MM.1S (cell line): ENCODE data around the gene NOL4L.

Source experiments
- DNase-seq: peaks from one replicate; pipeline ENCODE4 v3.0.0-alpha.2; 2015
- H2AFZ ChIP-seq: fragments of 300-600 bp; sonication (generic); 2 replicates; pipeline ENCODE4 v1.6.0; 2016; ENCODE audit warnings: antibody characterized with exemption, low read length
- H3F3A ChIP-seq: fragments of 300-600 bp; sonication (generic); 2 replicates; pipeline ENCODE4 v1.6.1; 2016; ENCODE audit warnings: mild to moderate bottlenecking, antibody characterized with exemption, low read length, moderate library complexity, mixed read lengths; ENCODE audit not compliant: insufficient read depth
- H3K27ac ChIP-seq: fragments of 300-600 bp; sonication (generic); 2 replicates; pipeline ENCODE4 v1.5.1; 2016; ENCODE audit warnings: mild to moderate bottlenecking, low read length
- H3K27me3 ChIP-seq: fragments of 300-600 bp; sonication (generic); replicated peaks from 2 replicates; pipeline ENCODE4 v1.6.0; 2016; ENCODE audit warnings: low read length; ENCODE audit not compliant: insufficient read depth
- H3K36me3 ChIP-seq: fragments of 300-600 bp; sonication (generic); replicated peaks from 2 replicates; pipeline ENCODE4 v1.6.1; 2016; ENCODE audit warnings: mild to moderate bottlenecking, low read length, mixed read lengths; ENCODE audit not compliant: insufficient read depth
- H3K4me1 ChIP-seq: fragments of 300-600 bp; sonication (generic); 2 replicates; pipeline ENCODE4 v1.6.1; 2016; ENCODE audit warnings: low read length, mixed read lengths
- H3K4me2 ChIP-seq: fragments of 300-600 bp; sonication (generic); 2 replicates; pipeline ENCODE4 v1.6.0; 2016; ENCODE audit warnings: low read depth, low read length
- H3K4me3 ChIP-seq: fragments of 300-600 bp; sonication (generic); 2 replicates; pipeline ENCODE4 v1.5.1; 2016; ENCODE audit warnings: low read length, mixed read lengths
- H3K79me2 ChIP-seq: fragments of 300-600 bp; sonication (generic); 2 replicates; pipeline ENCODE4 v1.6.1; 2016; ENCODE audit warnings: mixed run types, low read length, mixed read lengths
- H3K9ac ChIP-seq: fragments of 300-600 bp; sonication (generic); 2 replicates; pipeline ENCODE4 v1.6.1; 2016; ENCODE audit warnings: low read length, mixed read lengths
- H3K9me2 ChIP-seq: fragments of 300-600 bp; sonication (generic); replicated peaks from 2 replicates; pipeline ENCODE4 v1.6.1; 2016; ENCODE audit warnings: mild to moderate bottlenecking, low read length, mixed read lengths; ENCODE audit not compliant: insufficient read depth
- H3K9me3 ChIP-seq: fragments of 300-600 bp; sonication (generic); replicated peaks from 2 replicates; pipeline ENCODE4 v1.6.1; 2016; ENCODE audit warnings: mild to moderate bottlenecking, low read length, mixed read lengths; ENCODE audit not compliant: insufficient read depth
- H4K20me1 ChIP-seq: fragments of 300-600 bp; sonication (generic); 2 replicates; pipeline ENCODE4 v1.6.1; 2016; ENCODE audit warnings: mild to moderate bottlenecking, low read length, moderate library complexity, mixed read lengths; ENCODE audit not compliant: insufficient read depth
- EZH2 ChIP-seq: fragments of 300-600 bp; sonication (generic); optimal IDR thresholded peaks from 2 replicates; pipeline ENCODE3; 2017; ENCODE audit warnings: low read depth, mild to moderate bottlenecking, antibody characterized with exemption, low read length, mixed read lengths
- EZH2phosphoT487 ChIP-seq: fragments of 300-600 bp; sonication (generic); IDR thresholded peaks from 2 replicates; pipeline ENCODE4 v1.6.1; 2018; ENCODE audit warnings: antibody characterized with exemption, low read length
- TF ChIP-seq, protein P1 (sequence below): fragments of 300-600 bp; sonication (generic); IDR thresholded peaks from 2 replicates; pipeline ENCODE4 v1.5.1; 2016; ENCODE audit warnings: antibody characterized with exemption, low read length, mixed read lengths

The NOL4L gene

DNA sequence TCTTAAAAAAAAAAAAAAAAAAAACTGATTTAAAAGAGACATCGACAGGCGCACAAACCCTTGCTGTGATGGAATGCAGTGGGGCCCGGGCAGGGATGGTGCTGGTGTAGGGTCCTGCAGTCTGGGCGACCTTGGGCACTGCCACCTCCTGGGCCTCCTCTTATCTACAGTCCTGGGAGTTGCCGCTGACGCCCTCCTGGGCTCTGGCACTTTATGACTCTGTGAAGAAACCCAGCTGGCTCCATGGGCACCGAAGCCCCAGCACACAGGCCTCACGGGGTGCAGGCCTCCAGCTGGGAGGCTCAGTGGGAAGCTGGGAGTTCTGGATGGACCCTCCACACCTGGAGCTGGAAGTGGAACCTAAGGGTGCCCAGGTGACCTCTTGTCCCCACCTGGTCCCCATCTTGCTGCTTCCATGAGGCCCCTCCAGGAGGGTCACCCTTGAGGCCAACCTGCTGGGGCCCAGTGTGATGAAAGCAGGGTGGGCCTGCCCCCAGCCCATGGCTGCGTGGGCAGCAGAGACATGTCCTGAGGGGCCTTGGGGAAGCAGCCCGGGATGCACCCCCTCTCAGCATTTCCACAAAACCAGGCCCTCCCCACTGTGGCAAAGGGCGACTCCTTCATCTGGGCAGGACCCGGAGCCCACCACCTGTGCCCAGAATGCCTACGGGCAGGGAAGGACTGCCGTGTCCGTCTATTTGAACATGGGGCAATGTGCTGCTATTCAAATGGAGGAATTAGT, 122.1 kb downstream of the NOL4L start:
- Histone ChIP-seq H3K27ac (no peak overlapping the region), H2AFZ (no peak overlapping the region), H3K36me3 (no peaks in the 10 kb centered on the region), H3K4me2 (no peak overlapping the region), H3K9me3 (no peaks in the 10 kb centered on the region), H3K4me3 (no peak overlapping the region), H4K20me1 (no peaks in the 10 kb centered on the region), H3K27me3 (no peaks in the 10 kb centered on the region), H3K79me2 (no peaks in the 10 kb centered on the region), H3K9ac (no peak overlapping the region), H3K9me2 (no peaks in the 10 kb centered on the region), H3K4me1 (no peaks in the 10 kb centered on the region), H3F3A (no peaks in the 10 kb centered on the region)
- no peak for DNase-seq
- TF ChIP-seq, protein P1, sequence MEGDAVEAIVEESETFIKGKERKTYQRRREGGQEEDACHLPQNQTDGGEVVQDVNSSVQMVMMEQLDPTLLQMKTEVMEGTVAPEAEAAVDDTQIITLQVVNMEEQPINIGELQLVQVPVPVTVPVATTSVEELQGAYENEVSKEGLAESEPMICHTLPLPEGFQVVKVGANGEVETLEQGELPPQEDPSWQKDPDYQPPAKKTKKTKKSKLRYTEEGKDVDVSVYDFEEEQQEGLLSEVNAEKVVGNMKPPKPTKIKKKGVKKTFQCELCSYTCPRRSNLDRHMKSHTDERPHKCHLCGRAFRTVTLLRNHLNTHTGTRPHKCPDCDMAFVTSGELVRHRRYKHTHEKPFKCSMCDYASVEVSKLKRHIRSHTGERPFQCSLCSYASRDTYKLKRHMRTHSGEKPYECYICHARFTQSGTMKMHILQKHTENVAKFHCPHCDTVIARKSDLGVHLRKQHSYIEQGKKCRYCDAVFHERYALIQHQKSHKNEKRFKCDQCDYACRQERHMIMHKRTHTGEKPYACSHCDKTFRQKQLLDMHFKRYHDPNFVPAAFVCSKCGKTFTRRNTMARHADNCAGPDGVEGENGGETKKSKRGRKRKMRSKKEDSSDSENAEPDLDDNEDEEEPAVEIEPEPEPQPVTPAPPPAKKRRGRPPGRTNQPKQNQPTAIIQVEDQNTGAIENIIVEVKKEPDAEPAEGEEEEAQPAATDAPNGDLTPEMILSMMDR = no peak
- TF ChIP-seq EZH2phosphoT487 (no peak), EZH2 (no peak)

DNA sequence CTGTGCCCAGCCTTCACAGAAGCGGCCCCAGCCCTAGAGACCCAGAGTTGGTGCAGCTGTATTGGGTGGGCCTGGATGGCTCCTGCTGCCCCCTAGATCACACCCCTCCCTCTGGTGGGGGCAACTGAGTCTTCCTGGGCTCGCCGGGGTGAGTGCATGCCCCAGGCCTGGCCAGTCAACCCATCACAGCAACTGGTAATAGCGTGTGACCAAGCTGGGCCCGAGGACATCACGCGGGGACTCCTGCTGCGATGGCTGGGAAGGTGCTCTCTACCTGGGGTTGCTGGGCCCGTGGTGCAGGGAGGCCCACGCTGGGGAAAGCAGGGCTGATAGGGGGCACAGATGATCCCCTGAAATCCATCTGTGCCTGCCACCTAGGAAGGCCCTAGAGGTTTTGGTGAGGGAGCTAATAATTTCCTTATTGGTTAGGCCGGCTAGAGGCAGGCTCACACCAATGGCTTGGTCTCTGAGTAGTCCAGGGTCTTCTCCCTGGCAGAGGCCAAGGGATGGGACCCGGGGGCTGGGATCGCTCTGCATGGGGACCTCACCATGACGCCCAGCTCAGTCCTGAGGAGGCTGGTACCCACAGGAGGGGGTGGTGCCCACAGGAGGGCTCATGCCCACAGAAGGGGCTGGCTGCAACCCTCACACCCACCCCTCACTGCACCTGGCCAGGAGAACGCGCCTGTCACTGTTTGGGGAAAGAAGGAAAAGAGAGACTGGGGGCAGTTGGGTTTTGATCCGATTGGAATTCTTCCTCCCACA, 123.1 kb downstream of the NOL4L start:
- Histone ChIP-seq H2AFZ (no peak overlapping the region), H3K27me3 (no peaks in the 10 kb centered on the region), H3K27ac (no peak overlapping the region), H3K9me3 (no peaks in the 10 kb centered on the region), H4K20me1 (no peaks in the 10 kb centered on the region), H3K9me2 (no peaks in the 10 kb centered on the region), H3K9ac (no peak overlapping the region), H3K4me3 (no peak overlapping the region), H3K4me2 (no peak overlapping the region), H3K79me2 (no peaks in the 10 kb centered on the region), H3F3A (no peaks in the 10 kb centered on the region), H3K4me1 (no peaks in the 10 kb centered on the region), H3K36me3 (no peaks in the 10 kb centered on the region)
- TF ChIP-seq, protein P1 = no peak
- TF ChIP-seq EZH2phosphoT487 (no peak), EZH2 (no peak)
- no peak for DNase-seq

DNA sequence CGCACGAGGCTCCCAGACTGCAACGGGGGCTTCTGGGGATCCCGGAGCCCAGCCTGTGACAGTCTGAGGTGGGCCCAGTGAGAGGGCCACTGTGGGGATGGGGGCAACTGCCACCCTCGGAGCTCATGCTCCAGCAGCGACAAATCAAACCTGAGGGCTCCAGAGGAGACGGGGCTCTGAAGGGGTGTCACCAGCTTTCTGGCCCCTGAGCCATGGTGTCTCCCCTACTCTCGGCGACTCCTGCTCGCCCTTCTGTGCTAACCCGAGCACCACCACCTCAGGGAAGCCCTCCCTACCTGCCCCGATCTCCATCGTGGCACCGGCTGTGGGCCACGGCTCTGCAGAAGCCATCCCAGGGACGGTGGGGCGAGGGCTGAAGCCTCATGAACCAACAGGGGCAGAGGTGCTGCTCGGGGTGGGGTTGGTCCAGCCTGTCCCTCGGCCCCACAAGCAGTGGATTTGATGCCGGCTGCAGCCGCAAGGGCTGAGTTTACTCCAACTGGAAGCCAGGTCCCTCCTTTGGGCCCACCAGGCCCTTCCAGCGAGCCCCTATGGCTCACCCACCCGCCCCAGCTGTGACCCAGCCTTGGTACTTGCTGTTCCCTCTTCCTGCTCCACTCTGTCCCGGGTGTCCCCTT, 124.3 kb downstream of the NOL4L start:
- H3K27me3 ChIP-seq = no peaks in the 10 kb centered on the region
- H3K9me3 ChIP-seq = no peaks in the 10 kb centered on the region
- no peaks in the 10 kb centered on the region for H3K36me3 ChIP-seq
- H3K4me1 ChIP-seq = no peaks in the 10 kb centered on the region
- no peaks in the 10 kb centered on the region for H3K79me2 ChIP-seq
- H3F3A ChIP-seq = no peaks in the 10 kb centered on the region
- no peak overlapping the region for H3K4me2 ChIP-seq
- no peak for DNase-seq
- no peaks in the 10 kb centered on the region for H3K9me2 ChIP-seq
- TF ChIP-seq, protein P1 = no peak
- no peak for TF ChIP-seq EZH2
- no peak for TF ChIP-seq EZH2phosphoT487
- H3K4me3 ChIP-seq = no peak overlapping the region
- H4K20me1 ChIP-seq = no peaks in the 10 kb centered on the region
- no peak overlapping the region for H3K9ac ChIP-seq
- H3K27ac ChIP-seq = no peak overlapping the region
- no peak overlapping the region for H2AFZ ChIP-seq
